B cell (primary cell): Measurements from ENCODE around the gene RNF19B. TPM values are rescaled to one million over a fixed set of nuclear protein-coding genes. Genes with fewer than 3 reads are reported as not detected.

Experiments
- ATAC-seq: fragments of 200-7000 bp; cut with Tn5 transposase; one replicate; pipeline ENCODE4 v1.10.0; 2021; ENCODE audit warnings: low read depth, mild to moderate bottlenecking, moderate number of reproducible peaks, moderate library complexity
- CTCF ChIA-PET: fragments of 350-600 bp; sonication (Branson Sonifier 250); formaldehyde crosslinking; loops from one replicate; lab custom pipeline; 2021; ENCODE audit warnings: antibody characterized with exemption, inconsistent platforms; lab: Charles Lee
- POLR2A ChIA-PET: fragments of 350-600 bp; sonication (Branson Sonifier 250); formaldehyde crosslinking; loops from one replicate; lab custom pipeline; 2021; ENCODE audit warnings: antibody characterized with exemption; lab: Charles Lee
- DNase-seq: peaks from one replicate; pipeline ENCODE4 v3.0.0; 2013
- H2AFZ ChIP-seq: 2 replicates; pipeline ENCODE4 v1.6.1; 2012; ENCODE audit warnings: mild to moderate bottlenecking, low read depth, low read length; ENCODE audit not compliant: insufficient read depth, poor library complexity, severe bottlenecking
- H3K27ac ChIP-seq, 2 donors: 1 replicate in 1 of 2; 2 replicates in 1 of 2; pipeline ENCODE4 v1.5.1; 2012 to 2013; ENCODE audit warnings: low read length in 2 of 2, mild to moderate bottlenecking in 2 of 2, moderate library complexity in 1 of 2
- H3K27me3 ChIP-seq, 4 experiments: fragments of 200-600 bp in 1 of 4; sonication (generic) in 1 of 4; replicated peaks in 1 of 4; 1 replicate in 2 of 4; 2 replicates in 2 of 4; pipeline versions ENCODE4 v1.6.1 to v1.7.0; 2013 to 2016; ENCODE audit warnings: low read length in 3 of 4, mild to moderate bottlenecking in 2 of 4, mixed read lengths in 1 of 4, moderate library complexity in 1 of 4; ENCODE audit not compliant: insufficient read depth in 4 of 4, control insufficient read depth in 3 of 4; ENCODE audit errors: control extremely low read depth in 1 of 4
- H3K36me3 ChIP-seq, 2 experiments: replicated peaks in 1 of 2; 1 replicate in 1 of 2; 2 replicates in 1 of 2; pipeline versions ENCODE4 v1.6.1 to v1.7.1; 2013; ENCODE audit warnings: low read length in 1 of 2; ENCODE audit not compliant: insufficient read depth in 2 of 2, control insufficient read depth in 1 of 2; ENCODE audit errors: control extremely low read depth in 1 of 2, extremely low read depth in 1 of 2
- H3K4me1 ChIP-seq, 2 donors: fragments of 200-600 bp in 1 of 2; sonication (generic) in 1 of 2; 1 replicate in 1 of 2; 2 replicates in 1 of 2; pipeline versions ENCODE4 v1.5.1 to v1.6.1; 2013 to 2017; ENCODE audit warnings: low read length in 2 of 2; ENCODE audit not compliant: control insufficient read depth in 2 of 2, insufficient read depth in 2 of 2
- H3K4me2 ChIP-seq: replicated peaks from 2 replicates; pipeline ENCODE3; 2012; ENCODE audit warnings: mild to moderate bottlenecking, low read depth, low read length; ENCODE audit not compliant: poor library complexity, severe bottlenecking
- H3K4me3 ChIP-seq, 5 experiments: fragments of 200-600 bp in 1 of 5; sonication (generic) in 1 of 5; 1 replicate in 3 of 5; 2 replicates in 2 of 5; pipeline versions ENCODE4 v1.5.1 to v1.7.0; 2011 to 2016; ENCODE audit warnings: low read length in 4 of 5, mild to moderate bottlenecking in 4 of 5, low read depth in 2 of 5, control low read depth in 1 of 5, moderate library complexity in 1 of 5; ENCODE audit not compliant: insufficient read depth in 1 of 5; ENCODE audit errors: control extremely low read depth in 1 of 5, extremely low read depth in 1 of 5
- H3K79me2 ChIP-seq: fragments of 200-600 bp; sonication (generic); one replicate; pipeline ENCODE4 v1.6.0; 2016; ENCODE audit warnings: low read length; ENCODE audit not compliant: control insufficient read depth, insufficient read depth
- H3K9ac ChIP-seq: fragments of 200-600 bp; sonication (generic); 2 replicates; pipeline ENCODE4 v1.6.1; 2017; ENCODE audit warnings: mild to moderate bottlenecking, low read length, moderate library complexity
- H3K9me3 ChIP-seq, 3 donors: one replicate each; pipeline versions ENCODE4 v1.6.1 to v1.7.1; 2013; ENCODE audit warnings: low read length in 2 of 3; ENCODE audit not compliant: control insufficient read depth in 2 of 3, insufficient read depth in 1 of 3; ENCODE audit errors: control extremely low read depth in 1 of 3
- H4K20me1 ChIP-seq: 2 replicates; pipeline ENCODE4 v1.6.0; 2012; ENCODE audit warnings: mild to moderate bottlenecking, low read length; ENCODE audit not compliant: insufficient read depth, control insufficient read depth, poor library complexity, severe bottlenecking
- H3K27ac Mint-ChIP-seq: one replicate; pipeline ENCODE4 v1.8.0; 2021; ENCODE audit warnings: mixed read lengths
- H3K27me3 Mint-ChIP-seq: one replicate; pipeline ENCODE4 v1.8.0; 2021; ENCODE audit warnings: mixed read lengths
- H3K4me1 Mint-ChIP-seq: one replicate; pipeline ENCODE4 v1.8.0; 2021; ENCODE audit warnings: mixed read lengths
- H3K4me3 Mint-ChIP-seq: one replicate; pipeline ENCODE4 v1.8.0; 2021; ENCODE audit warnings: mixed read lengths
- H3K9me3 Mint-ChIP-seq: one replicate; pipeline ENCODE4 v1.8.0; 2022; ENCODE audit warnings: mixed read lengths; ENCODE audit not compliant: insufficient read depth
- EZH2 ChIP-seq: IDR thresholded peaks from 2 replicates; pipeline ENCODE4 v1.6.1; 2012; ENCODE audit warnings: borderline replicate concordance, low read depth, mild to moderate bottlenecking, moderate library complexity, low read length; ENCODE audit not compliant: insufficient read depth, poor library complexity, severe bottlenecking
- WGBS: methylation state at CpG from one replicate; pipeline ENCODE4 v1.1.5; 2013; ENCODE audit warnings: missing lambda C conversion rate; ENCODE audit not compliant: insufficient coverage; 5-methylcytosine and 5-hydroxymethylcytosine counted together
- intact Hi-C: fragments of 100-400 bp; cut with micrococcal nuclease; formaldehyde crosslinking; loops from one replicate; pipeline ENCODE4 v1.10.0; 2022
- polyA plus RNA-seq: library from polyadenylated mRNA; depleted of rRNA; stranded (reverse); fragments of >200 nt; gene quantifications from 2 replicates; pipeline ENCODE4 v1.2.3, GENCODE V29; 2012
- total RNA-seq, 2 donors: library from RNA; stranded (reverse); fragments of 120-200 nt in 1 of 2; gene quantifications; 1 replicate in 1 of 2; 2 replicates in 1 of 2; pipeline versions ENCODE4 v1.2.3 to v1.2.4, GENCODE V29; 2013 to 2022
- TF ChIP-seq, protein P1 (sequence below): fragments of 200-600 bp; IDR thresholded peaks from one replicate; pipeline ENCODE4 v1.8.0; 2022; ENCODE audit warnings: antibody characterized with exemption, mild to moderate bottlenecking

Gene RNF19B
- total and polyA plus RNA-seq, 2 donors (not counting 1 experiment from before 2014, with no cell fraction given) = 29.9 to 40.3 TPM

DNA sequence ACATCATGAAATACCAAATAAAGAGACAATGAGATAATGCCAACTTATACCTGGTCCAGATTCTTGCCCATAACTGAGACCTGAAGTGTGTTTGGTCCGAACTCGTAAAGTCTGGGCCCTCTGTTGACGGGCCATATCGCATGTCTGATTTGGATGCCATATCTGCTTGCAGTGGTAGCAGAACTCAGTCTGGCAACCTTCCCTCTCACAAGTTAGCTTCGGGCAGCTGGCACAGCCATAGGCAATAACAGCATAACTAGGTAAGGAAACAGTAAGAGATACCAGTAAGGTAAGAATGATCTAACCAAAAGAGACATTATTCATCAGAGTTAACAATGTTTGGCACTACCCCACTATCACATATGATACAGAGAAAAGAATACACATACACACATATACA is 15.1 kb downstream of the RNF19B start:
- ChIA-PET CTCF (interaction anchor here (0.7 to 2.1 kb wide), 4 partner anchors 12 to 232 kb away, joined by 3 to 8 read pairs (median 3); partner anchors contain the start of gene TRIM62), POLR2A (no interaction called here)
- H3K27me3 Mint-ChIP-seq = no peaks in the 10 kb centered on the region
- Histone ChIP-seq H3K4me1 (peaks cover 6 to 8% of the 10 kb centered on the region in 2 donors), H3K79me2 (peaks cover 38% of the 10 kb centered on the region), H3K27me3 (no peaks in the 10 kb centered on the region), H3K27ac (no peak overlapping the region), H3K4me2 (no peak overlapping the region), H4K20me1 (peaks cover 30% of the 10 kb centered on the region), H3K9ac (no peak overlapping the region), H3K36me3 (peaks cover 13 to 35% of the 10 kb centered on the region in 2 experiments), H3K4me3 (no peak overlapping the region), H2AFZ (no peak overlapping the region), H3K9me3 (peaks cover 0 to 5% (median 0%) of the 10 kb centered on the region in 3 donors)
- H3K9me3 Mint-ChIP-seq = no peaks in the 10 kb centered on the region
- no peak for DNase-seq
- peaks cover 26% of the 10 kb centered on the region for H3K4me1 Mint-ChIP-seq
- peak overlapping the region; percentile 16 for H3K4me3 Mint-ChIP-seq
- intact Hi-C loops = loop anchor here (5.0 kb wide), 1 partner anchor 43 kb away; no protein-coding TSS in a partner anchor
- TF ChIP-seq EZH2 = no peak
- TF ChIP-seq, protein P1, sequence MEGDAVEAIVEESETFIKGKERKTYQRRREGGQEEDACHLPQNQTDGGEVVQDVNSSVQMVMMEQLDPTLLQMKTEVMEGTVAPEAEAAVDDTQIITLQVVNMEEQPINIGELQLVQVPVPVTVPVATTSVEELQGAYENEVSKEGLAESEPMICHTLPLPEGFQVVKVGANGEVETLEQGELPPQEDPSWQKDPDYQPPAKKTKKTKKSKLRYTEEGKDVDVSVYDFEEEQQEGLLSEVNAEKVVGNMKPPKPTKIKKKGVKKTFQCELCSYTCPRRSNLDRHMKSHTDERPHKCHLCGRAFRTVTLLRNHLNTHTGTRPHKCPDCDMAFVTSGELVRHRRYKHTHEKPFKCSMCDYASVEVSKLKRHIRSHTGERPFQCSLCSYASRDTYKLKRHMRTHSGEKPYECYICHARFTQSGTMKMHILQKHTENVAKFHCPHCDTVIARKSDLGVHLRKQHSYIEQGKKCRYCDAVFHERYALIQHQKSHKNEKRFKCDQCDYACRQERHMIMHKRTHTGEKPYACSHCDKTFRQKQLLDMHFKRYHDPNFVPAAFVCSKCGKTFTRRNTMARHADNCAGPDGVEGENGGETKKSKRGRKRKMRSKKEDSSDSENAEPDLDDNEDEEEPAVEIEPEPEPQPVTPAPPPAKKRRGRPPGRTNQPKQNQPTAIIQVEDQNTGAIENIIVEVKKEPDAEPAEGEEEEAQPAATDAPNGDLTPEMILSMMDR = no peak
- WGBS = 100% methylated on average over 3 of the region's 5 CpGs
- ATAC-seq = no peak
- no peak overlapping the region for H3K27ac Mint-ChIP-seq

- peaks cover 24% of the 10 kb centered on the region for H3K4me1 Mint-ChIP-seq
- H3K4me2 ChIP-seq = no peak overlapping the region
- H3K27ac Mint-ChIP-seq = no peak overlapping the region
- H3K27ac ChIP-seq = no peak overlapping the region
- H3K9me3 ChIP-seq = peaks cover 0 to 5% (median 0%) of the 10 kb centered on the region in 3 donors
- H3K79me2 ChIP-seq = peaks cover 32% of the 10 kb centered on the region
- H3K9ac ChIP-seq = no peak overlapping the region
- H3K27me3 Mint-ChIP-seq = no peaks in the 10 kb centered on the region
- H3K9me3 Mint-ChIP-seq = no peaks in the 10 kb centered on the region
- no peak overlapping the region for H2AFZ ChIP-seq
- peaks cover 6 to 8% of the 10 kb centered on the region in 2 donors for H3K4me1 ChIP-seq
- intact Hi-C loops = loop anchor here (5.0 kb wide), 1 partner anchor 43 kb away; no protein-coding TSS in a partner anchor
- H3K4me3 ChIP-seq = no peak overlapping the region
- H4K20me1 ChIP-seq = peaks cover 26% of the 10 kb centered on the region
- TF ChIP-seq EZH2 = no peak
- TF ChIP-seq, protein P1 = no peak
- no peaks in the 10 kb centered on the region for H3K27me3 ChIP-seq
- ATAC-seq (no peak), DNase-seq (no peak)
- ChIA-PET CTCF (interaction anchor here (0.7 to 2.1 kb wide), 4 partner anchors 11 to 137 kb away, joined by 3 to 8 read pairs (median 3); no protein-coding TSS in a partner anchor), POLR2A (no interaction called here)
- H3K4me3 Mint-ChIP-seq = no peak overlapping the region
- WGBS = 100% methylated on average over 1 of the region's 1 CpG
- H3K36me3 ChIP-seq = peaks cover 13 to 41% of the 10 kb centered on the region in 2 experiments
Measured at GRCh38 chr1:32948905-32949304, 15.7 kb downstream of the RNF19B start.
